Kidney (tissue), 14 donors: ENCODE data around the gene SLCO3A1. TPM values are rescaled to one million over a fixed set of nuclear protein-coding genes. Genes with fewer than 3 reads are reported as not detected.

Experiments
- DNase-seq, 5 donors: peaks; one replicate each; pipeline ENCODE4 v3.0.0-alpha.2; 2013 to 2020
- FAIRE-seq: peaks from 2 replicates; lab custom pipeline; 2012; peaks lifted over from hg19 to GRCh38; lab: Jason Lieb, UNC
- H3K27ac ChIP-seq, 2 donors: one replicate each; pipeline ENCODE4 v1.7.0; 2013; ENCODE audit warnings: low read depth in 2 of 2, low read length in 2 of 2, inconsistent platforms in 1 of 2
- H3K27me3 ChIP-seq: one replicate; pipeline ENCODE4 v1.7.1; 2013; ENCODE audit warnings: low read length, inconsistent platforms; ENCODE audit not compliant: control insufficient read depth, insufficient read depth
- H3K36me3 ChIP-seq, 3 donors: one replicate each; pipeline versions ENCODE4 v1.7.0 to v1.7.1; 2013; ENCODE audit warnings: low read length in 3 of 3, control low read depth in 1 of 3, inconsistent platforms in 1 of 3; ENCODE audit not compliant: insufficient read depth in 3 of 3, control insufficient read depth in 2 of 3
- H3K4me1 ChIP-seq, 3 donors: one replicate each; pipeline versions ENCODE4 v1.7.0 to v1.7.1; 2013; ENCODE audit warnings: low read length in 3 of 3, inconsistent platforms in 1 of 3, low read depth in 1 of 3; ENCODE audit not compliant: control insufficient read depth in 2 of 3, insufficient read depth in 2 of 3
- H3K4me3 ChIP-seq, 3 donors: one replicate each; pipeline versions ENCODE4 v1.7.0 to v1.8.1; 2013; ENCODE audit warnings: low read length in 3 of 3, control low read depth in 1 of 3, inconsistent platforms in 1 of 3
- H3K9ac ChIP-seq, 3 donors: one replicate each; pipeline versions ENCODE4 v1.7.0 to v1.7.1; 2013; ENCODE audit warnings: low read length in 3 of 3, control low read depth in 1 of 3, inconsistent platforms in 1 of 3
- H3K9me3 ChIP-seq, 3 donors: one replicate each; pipeline versions ENCODE4 v1.7.0 to v1.7.1; 2013; ENCODE audit warnings: low read length in 3 of 3, control low read depth in 1 of 3, inconsistent platforms in 1 of 3; ENCODE audit not compliant: control insufficient read depth in 2 of 3, insufficient read depth in 1 of 3
- intact Hi-C: fragments of 100-400 bp; cut with DNase I; formaldehyde crosslinking; loops from one replicate; pipeline ENCODE4 v1.11.1; 2022
- polyA plus RNA-seq: library from polyadenylated mRNA; stranded (reverse); fragments of 350-450 nt; fragmentation: Illumina TruSeq; extraction: RNeasy Lipid Tissue Mini Kit (QIAGEN cat#74804); gene quantifications from one replicate; pipeline ENCODE4 v1.2.3, GENCODE V29; 2014; ENCODE audit warnings: low read depth, low replicate concordance; ENCODE audit not compliant: insufficient read depth
- total RNA-seq: library from RNA; stranded (reverse); fragmentation: NEBNext Ultra II Directional; extraction: Animal tissue kit (Norgen Biotek cat#: 25700); gene quantifications from one replicate; pipeline ENCODE4 v1.2.1, GENCODE V29; 2021
- TF ChIP-seq, protein P1 (sequence below): IDR thresholded peaks from 3 replicates; pipeline ENCODE4 v1.5.1; 2012; ENCODE audit warnings: mild to moderate bottlenecking, moderate library complexity, borderline replicate concordance; ENCODE audit not compliant: insufficient read depth; ENCODE audit errors: extremely low read depth
- donor health status: control.
- donor health status: control.
- donor health status: control.
- donor health status: control.
- donor health status: control.
- donor health status: DM: yes; HTN: yes; CAD: no.
- donor health status: Normal renal cell carcinoma (clear cell type).

The SLCO3A1 gene
- total and polyA plus RNA-seq, 2 donors from 2014 or later = 12.8 to 59.4 TPM

DNA sequence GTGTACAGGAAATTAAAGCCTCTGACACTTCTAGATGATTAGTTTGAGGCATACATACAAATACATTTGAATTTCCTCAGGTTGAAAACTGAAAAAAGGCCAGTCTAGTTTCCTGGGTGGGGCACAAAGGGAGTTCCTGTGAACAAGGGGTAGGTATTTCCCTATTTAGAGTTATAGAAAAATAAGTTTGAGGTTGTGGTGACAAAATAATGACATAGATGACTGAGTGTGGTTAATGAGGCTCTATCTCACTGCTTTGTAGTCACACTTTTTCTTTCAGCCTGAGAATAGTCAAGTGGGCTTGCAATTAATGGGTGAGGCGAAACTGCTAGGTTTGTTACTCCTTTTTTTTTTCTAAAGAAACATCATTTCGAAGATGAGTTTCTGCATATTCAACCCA, 4.3 kb downstream of the SLCO3A1 start:
- intact Hi-C loops = loop anchor here (10.0 kb wide), 2 partner anchors 127 to 217 kb away; no protein-coding TSS in a partner anchor
- TF ChIP-seq, protein P1, sequence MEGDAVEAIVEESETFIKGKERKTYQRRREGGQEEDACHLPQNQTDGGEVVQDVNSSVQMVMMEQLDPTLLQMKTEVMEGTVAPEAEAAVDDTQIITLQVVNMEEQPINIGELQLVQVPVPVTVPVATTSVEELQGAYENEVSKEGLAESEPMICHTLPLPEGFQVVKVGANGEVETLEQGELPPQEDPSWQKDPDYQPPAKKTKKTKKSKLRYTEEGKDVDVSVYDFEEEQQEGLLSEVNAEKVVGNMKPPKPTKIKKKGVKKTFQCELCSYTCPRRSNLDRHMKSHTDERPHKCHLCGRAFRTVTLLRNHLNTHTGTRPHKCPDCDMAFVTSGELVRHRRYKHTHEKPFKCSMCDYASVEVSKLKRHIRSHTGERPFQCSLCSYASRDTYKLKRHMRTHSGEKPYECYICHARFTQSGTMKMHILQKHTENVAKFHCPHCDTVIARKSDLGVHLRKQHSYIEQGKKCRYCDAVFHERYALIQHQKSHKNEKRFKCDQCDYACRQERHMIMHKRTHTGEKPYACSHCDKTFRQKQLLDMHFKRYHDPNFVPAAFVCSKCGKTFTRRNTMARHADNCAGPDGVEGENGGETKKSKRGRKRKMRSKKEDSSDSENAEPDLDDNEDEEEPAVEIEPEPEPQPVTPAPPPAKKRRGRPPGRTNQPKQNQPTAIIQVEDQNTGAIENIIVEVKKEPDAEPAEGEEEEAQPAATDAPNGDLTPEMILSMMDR = no peak
- Histone ChIP-seq H3K27ac (no peak overlapping the region), H3K36me3 (no peaks in the 10 kb centered on the region), H3K9me3 (no peaks in the 10 kb centered on the region), H3K4me1 (peaks cover 0 to 3% (median 0%) of the 10 kb centered on the region in 3 donors), H3K27me3 (no peaks in the 10 kb centered on the region), H3K9ac (no peak overlapping the region), H3K4me3 (no peak overlapping the region)
- no peak for FAIRE-seq
- DNase-seq = no peak

- Histone ChIP-seq H3K4me3 (no peak overlapping the region), H3K9me3 (no peaks in the 10 kb centered on the region), H3K9ac (no peak overlapping the region), H3K27ac (no peak overlapping the region), H3K36me3 (no peaks in the 10 kb centered on the region), H3K27me3 (no peaks in the 10 kb centered on the region), H3K4me1 (peaks cover 0 to 7% (median 0%) of the 10 kb centered on the region in 3 donors)
- DNase-seq (no peak), FAIRE-seq (no peak)
- TF ChIP-seq, protein P1 = no peak
- intact Hi-C loops = no loop called here
Observed at GRCh38 chr15:91860498-91860897, 7.0 kb downstream of the SLCO3A1 start.

DNA sequence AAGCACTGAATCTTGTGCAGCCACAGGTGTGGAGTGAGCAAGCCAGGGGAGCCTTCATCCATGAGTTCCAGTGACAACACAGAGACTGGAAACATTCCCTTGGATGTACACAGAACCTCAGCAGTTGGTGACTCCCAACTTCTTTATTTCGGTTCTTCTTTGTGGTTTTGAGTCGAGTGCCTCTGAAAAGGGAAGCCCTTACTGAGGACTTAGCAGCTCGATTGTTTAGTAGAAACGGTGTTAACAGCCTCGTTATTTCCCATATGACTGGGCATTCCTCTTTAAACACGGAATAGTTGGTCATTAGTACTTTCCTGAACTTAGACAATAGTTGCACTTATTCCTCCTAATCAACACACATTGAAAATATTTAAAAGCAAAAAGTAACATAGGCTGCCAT, 7.7 kb downstream of the SLCO3A1 start:
- intact Hi-C loops = no loop called here
- no peak overlapping the region for H3K4me3 ChIP-seq
- H3K9ac ChIP-seq = no peak overlapping the region
- no peak for DNase-seq
- no peak for FAIRE-seq
- no peak overlapping the region for H3K27ac ChIP-seq
- no peaks in the 10 kb centered on the region for H3K9me3 ChIP-seq
- no peaks in the 10 kb centered on the region for H3K27me3 ChIP-seq
- no peaks in the 10 kb centered on the region for H3K36me3 ChIP-seq
- TF ChIP-seq, protein P1 = no peak
- H3K4me1 ChIP-seq = peaks cover 0 to 10% (median 4%) of the 10 kb centered on the region in 3 donors
